ENCODE measurements around the gene F7. TPM values are rescaled to one million over a fixed set of nuclear protein-coding genes. Genes with fewer than 3 reads are reported as not detected.

Gene F7
- total RNA-seq, 2 donors from 2014 or later: not detected

- no peak overlapping the region for H3K4me3 ChIP-seq
- DNase-seq: no peak
- TF ChIP-seq POLR2A (IDR thresholded peaks at IDR 0.05) (no peak), CTCF (IDR thresholded peaks at IDR 0.05) (no peak)
- H3K27me3 ChIP-seq: peaks cover 0 to 5% of the 10 kb centered on the region in 2 donors
- no peak for ATAC-seq
- H3K36me3 ChIP-seq (replicated peaks in 1 of 2; ENCODE audit: insufficient read depth in 1 of 2, low read depth in 2 of 2): peaks cover 0 to 12% of the 10 kb centered on the region in 2 donors
- H3K27ac ChIP-seq: no peak overlapping the region
- H3K4me1 ChIP-seq: no peaks in the 10 kb centered on the region
- no peaks in the 10 kb centered on the region for H3K9me3 ChIP-seq
- intact Hi-C loops (cut with DNase I): no loop called here
- 89 to 92% methylated on average over 7 of the region's 7 CpGs for WGBS, 2 donors
Observed at GRCh38 chr13:113168211-113168610, 62.6 kb downstream of the F7 start.

GRCh38 chr13:113169277-113170272, 64.0 kb downstream of the F7 start:
- intact Hi-C loops (cut with DNase I): no loop called here
- H3K27ac ChIP-seq: no peak overlapping the region
- TF ChIP-seq CTCF (IDR thresholded peaks at IDR 0.05) (no peak), POLR2A (IDR thresholded peaks at IDR 0.05) (no peak)
- no peaks in the 10 kb centered on the region for H3K9me3 ChIP-seq
- ATAC-seq (no peak), DNase-seq (no peak)
- WGBS, 2 donors: 82 to 93% methylated on average over 13 of the region's 13 CpGs
- H3K36me3 ChIP-seq (replicated peaks in 1 of 2; ENCODE audit: insufficient read depth in 1 of 2, low read depth in 2 of 2): peaks cover 0 to 12% of the 10 kb centered on the region in 2 donors
- H3K4me1 ChIP-seq: no peaks in the 10 kb centered on the region
- no peaks in the 10 kb centered on the region for H3K27me3 ChIP-seq
- no peak overlapping the region for H3K4me3 ChIP-seq

Small RNA genes lying within 50 kb of the gene (small RNA-seq; reads per million reads assigned to genes)
- gene AL137002.1: not detected

Other genes starting within 250 kb of the F7 start
- 10 to 100 TPM; 37.4 to 74.8 TPM for gene MCF2L, start 136.6 kb upstream of the F7 start, total RNA-seq
- 1 to 10 TPM; 2.3 to 6.7 TPM for gene F10, start 17.0 kb downstream of the F7 start, total RNA-seq
- not detected for gene PROZ, start 52.9 kb downstream of the F7 start, total RNA-seq
- 10 to 100 TPM; 23.7 to 33.7 TPM for gene PCID2, start 102.9 kb downstream of the F7 start, total RNA-seq
- 10 to 100 TPM; 44.4 to 62.3 TPM for gene CUL4A, start 103.8 kb downstream of the F7 start, total RNA-seq
- 10 to 100 TPM; 68.5 to 92.6 TPM for gene LAMP1, start 191.4 kb downstream of the F7 start, total RNA-seq

All from body of pancreas (tissue), 4 donors.